Fibroblast of the aortic adventitia (primary cell): ENCODE measurements around the gene CLK1. TPM values are rescaled to one million over a fixed set of nuclear protein-coding genes. Genes with fewer than 3 reads are reported as not detected.

Experiments
- DNase-seq: peaks from one replicate; pipeline ENCODE4 v3.0.0-alpha.2; 2010; ENCODE audit warnings: low read depth
- H3K4me3 ChIP-seq: 2 replicates; pipeline ENCODE4 v1.5.1; 2011; ENCODE audit warnings: low read depth, mild to moderate bottlenecking, control low read depth, low read length, moderate library complexity
- total RNA-seq: library from RNA; depleted of rRNA; stranded (reverse); fragments of >200 nt; gene quantifications from 2 replicates; pipeline ENCODE4 v1.2.3, GENCODE V29; 2012; ENCODE audit warnings: low replicate concordance
- TF ChIP-seq, protein P1 (sequence below): IDR thresholded peaks from 2 replicates; pipeline ENCODE4 v1.5.1; 2011; ENCODE audit warnings: mild to moderate bottlenecking, low read length, control low read depth, inconsistent platforms; ENCODE audit not compliant: insufficient read depth

CLK1 gene
- total RNA-seq, 1 donor, result 59.8 TPM

DNA sequence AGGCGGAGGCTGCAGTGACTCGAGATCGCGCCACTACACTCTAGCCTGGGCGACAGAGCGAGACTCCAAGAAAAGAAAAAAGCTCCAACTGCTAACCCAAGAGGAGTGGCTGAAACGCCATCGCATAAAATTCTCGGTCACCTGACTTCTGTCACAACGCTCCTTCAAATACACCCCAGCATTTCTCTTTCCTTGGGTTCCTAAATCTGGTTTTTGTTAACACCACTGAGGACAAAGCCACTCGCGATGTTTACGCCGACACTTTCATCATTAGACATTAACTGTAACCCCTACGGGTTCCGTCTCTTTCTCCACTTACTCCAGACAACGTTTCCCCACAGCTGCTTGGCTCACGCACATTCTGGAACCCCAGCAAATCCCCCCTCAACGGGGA is 679 bp downstream of the CLK1 start:
- DNase-seq, result peak; percentile 65
- peak overlapping the region; percentile 79 for H3K4me3 ChIP-seq
- TF ChIP-seq, protein P1, sequence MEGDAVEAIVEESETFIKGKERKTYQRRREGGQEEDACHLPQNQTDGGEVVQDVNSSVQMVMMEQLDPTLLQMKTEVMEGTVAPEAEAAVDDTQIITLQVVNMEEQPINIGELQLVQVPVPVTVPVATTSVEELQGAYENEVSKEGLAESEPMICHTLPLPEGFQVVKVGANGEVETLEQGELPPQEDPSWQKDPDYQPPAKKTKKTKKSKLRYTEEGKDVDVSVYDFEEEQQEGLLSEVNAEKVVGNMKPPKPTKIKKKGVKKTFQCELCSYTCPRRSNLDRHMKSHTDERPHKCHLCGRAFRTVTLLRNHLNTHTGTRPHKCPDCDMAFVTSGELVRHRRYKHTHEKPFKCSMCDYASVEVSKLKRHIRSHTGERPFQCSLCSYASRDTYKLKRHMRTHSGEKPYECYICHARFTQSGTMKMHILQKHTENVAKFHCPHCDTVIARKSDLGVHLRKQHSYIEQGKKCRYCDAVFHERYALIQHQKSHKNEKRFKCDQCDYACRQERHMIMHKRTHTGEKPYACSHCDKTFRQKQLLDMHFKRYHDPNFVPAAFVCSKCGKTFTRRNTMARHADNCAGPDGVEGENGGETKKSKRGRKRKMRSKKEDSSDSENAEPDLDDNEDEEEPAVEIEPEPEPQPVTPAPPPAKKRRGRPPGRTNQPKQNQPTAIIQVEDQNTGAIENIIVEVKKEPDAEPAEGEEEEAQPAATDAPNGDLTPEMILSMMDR, result no peak

DNA sequence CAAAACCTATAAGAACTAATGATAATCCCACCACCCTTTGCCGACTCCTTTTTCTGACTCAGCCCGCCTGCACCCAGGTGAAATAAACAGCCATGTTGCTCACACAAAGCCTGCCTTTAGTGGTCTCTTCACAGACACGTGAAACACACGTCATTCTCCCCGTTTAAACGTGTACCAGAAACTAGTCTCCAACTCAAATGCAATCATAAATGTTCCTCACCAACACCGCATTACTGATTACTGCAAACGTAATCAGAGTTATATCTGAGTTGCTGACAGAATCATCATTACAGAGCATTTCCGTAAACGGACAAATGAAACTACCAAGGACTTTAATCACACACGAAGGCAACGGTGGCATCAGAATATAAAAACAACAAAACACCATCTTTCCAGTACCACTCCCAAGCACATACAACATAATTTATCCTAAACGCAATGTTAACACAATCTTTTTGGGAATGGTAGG is 1.9 kb downstream of the CLK1 start:
- TF ChIP-seq, protein P1, result no peak
- H3K4me3 ChIP-seq, result peak overlapping the region; percentile 79
- peak; percentile 71 for DNase-seq

DNA sequence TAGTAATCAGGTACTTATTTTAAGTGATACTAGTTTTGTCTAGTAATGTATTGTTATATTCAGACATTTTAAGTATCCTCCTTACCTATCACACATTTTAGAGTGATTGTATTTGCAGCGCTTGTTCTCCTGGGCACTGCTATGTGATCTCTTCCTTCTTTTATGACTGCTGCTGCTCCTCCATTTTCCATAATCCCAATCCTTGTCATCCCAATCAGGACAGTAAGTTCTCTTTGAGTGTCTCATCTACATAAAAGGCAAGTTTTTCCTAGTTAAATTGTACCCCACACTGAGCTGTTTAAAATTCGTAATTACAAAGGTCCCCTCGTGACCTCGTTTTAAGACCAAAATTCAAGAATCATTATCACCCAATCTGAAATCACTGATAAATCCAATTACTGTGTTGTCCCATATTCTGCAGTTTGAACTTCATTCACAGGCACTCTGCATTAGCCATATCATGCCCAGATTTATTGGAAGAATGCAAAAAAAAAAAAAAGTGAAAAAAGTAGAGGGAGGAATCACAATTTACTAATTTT is 2.8 kb downstream of the CLK1 start:
- H3K4me3 ChIP-seq, result peak overlapping the region; percentile 79
- DNase-seq, result no peak
- TF ChIP-seq, protein P1, result no peak

DNA sequence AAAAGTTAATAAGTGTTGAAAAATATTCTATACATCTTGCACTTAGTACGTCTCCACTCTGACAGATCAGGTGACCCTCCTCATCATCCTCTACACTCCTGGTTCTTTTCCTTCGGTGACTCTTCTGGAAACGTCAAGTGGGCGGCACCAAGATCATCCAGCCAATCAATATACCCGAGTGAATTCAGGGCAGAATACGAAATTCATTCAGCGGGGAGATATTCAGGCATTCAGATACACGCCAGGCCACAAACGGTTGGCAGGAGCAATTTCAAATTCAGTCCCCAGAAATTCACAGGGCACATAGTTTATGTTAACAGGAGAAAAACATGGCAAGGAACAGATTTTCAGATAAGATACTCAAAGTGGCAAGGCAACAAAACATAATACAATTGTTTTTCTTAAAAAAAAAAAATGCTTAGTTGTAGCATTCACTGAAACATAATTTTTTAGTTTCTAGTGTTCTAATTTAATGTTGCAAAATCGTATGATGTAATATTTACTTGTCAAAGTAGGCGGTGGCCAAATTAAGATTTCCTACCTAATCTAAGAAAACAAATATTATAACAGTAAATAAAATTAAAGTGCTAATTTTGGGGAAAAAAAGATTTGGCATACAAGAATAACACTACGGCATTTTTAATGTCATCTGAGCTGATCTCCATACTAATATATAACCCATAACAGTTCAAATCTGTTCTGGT is 4.2 kb downstream of the CLK1 start:
- TF ChIP-seq, protein P1, result no peak
- DNase-seq, result peak; percentile 74
- peak overlapping the region; percentile 79 for H3K4me3 ChIP-seq

DNA sequence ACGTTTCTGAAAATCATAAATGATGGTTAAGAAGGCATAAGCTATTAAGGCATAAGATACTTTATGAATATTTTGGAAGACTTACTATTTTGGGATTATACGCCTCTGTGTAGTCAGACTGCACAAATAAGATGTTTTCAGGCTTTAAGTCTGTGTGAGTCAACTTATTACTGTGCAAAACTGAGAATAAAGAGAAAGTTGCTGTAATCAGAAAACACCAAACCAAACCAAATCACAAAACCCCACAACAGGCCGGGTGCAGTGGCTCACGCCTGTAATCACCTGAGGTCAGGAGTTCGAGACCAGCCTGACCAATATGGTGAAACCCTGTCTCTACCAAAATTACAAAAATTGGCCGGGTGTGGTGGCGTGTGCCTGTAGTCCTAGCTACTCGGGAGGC is 7.7 kb downstream of the CLK1 start:
- no peak overlapping the region for H3K4me3 ChIP-seq
- TF ChIP-seq, protein P1, result no peak
- DNase-seq, result no peak

DNA sequence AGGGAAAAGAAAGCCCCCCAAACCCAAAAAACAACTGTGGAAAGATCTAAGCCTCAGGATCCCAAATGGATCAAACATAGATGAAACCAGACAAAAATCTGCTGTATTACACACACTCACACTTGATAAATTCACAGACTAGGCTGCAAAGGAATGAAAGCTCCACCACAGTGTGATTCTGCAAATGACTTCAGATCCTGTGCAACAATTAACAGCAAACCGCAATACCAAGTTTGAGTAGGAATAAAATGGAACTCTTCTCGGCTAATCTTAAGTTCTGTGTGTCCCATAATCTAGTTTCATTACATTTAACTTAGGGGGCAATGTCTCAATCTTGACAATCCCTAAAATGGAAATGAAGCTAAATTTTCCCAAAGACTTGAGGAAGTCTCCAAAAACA is 11.9 kb downstream of the CLK1 start:
- TF ChIP-seq, protein P1, result no peak
- no peak for DNase-seq
- no peak overlapping the region for H3K4me3 ChIP-seq
